ENCODE results near the gene TXLNA.
"Not testable (repeated sequence)": the region's sequence is repeated elsewhere in the genome, so short reads cannot be mapped to it uniquely, and the experiment has no call there.

TXLNA gene

DNA sequence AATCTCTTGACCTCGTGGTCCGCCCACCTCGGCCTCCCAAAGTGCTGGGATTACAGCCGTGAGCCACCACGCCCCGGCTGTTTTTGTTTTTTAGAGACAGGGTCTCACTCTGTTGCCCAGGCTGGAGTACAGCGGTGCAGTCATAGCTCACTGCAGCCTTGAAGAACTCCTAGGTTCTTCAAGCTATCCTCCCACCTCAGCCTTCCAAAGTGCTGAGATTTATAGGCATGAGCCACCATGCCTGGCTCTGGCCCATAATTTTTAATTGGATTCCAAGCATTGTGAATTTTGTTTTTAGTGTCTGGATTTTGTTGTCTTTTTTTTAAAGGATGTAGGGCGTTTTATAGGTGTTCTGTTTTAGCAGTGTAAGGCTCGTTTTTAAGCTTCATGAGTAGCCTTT is 28.6 kb upstream of the TXLNA start:
- 0 out of 2 replicates have a peak overlapping the region, but pooled peaks have one; percentile 22 for H3K27ac ChIP-seq
- ChIA-PET POLR2A (ENCODE audit: low non-redundant PET) (interaction anchor here (0.7 kb wide), 1 partner anchor 13 kb away, joined by 3 read pairs; no protein-coding TSS in a partner anchor), CTCF (no interaction called here)
- TF ChIP-seq CTCF (conservative IDR thresholded peaks at IDR 0.05; ENCODE audit: low read depth), result no peak
- DNase-seq (ENCODE audit: low spot score), result no peak

DNA sequence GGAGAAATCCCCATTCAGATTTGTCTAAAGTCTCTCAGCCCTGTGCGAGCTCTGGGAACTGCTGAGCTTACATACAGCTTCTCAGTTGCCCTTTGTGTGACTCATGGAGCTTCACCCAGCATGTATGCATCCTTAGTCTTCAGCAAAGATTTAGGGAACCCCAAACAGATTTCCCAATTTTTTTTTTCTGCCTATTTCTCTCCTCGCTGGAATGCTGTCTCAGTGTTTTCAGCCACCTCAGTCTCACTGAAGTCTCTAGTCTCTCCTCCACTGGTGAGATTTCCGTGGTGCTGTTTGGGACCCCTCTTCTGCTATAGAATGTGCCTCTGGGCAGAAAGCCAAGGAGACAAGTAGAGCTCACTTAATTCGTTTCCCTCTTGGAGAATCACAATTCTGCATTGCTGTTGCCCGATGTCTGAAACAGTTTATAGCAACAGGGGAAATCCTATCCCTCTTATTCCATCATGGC is 28.1 kb upstream of the TXLNA start:
- no peak for TF ChIP-seq CTCF (conservative IDR thresholded peaks at IDR 0.05; ENCODE audit: low read depth)
- H3K27ac ChIP-seq, result no peak overlapping the region
- CTCF ChIA-PET, result no interaction called here
- no peak for DNase-seq (ENCODE audit: low spot score)
- POLR2A ChIA-PET (ENCODE audit: low non-redundant PET), result interaction anchor here (0.7 kb wide), 1 partner anchor 12 kb away, joined by 3 read pairs; no protein-coding TSS in a partner anchor

- H3K27ac ChIP-seq, result no peak overlapping the region
- ChIA-PET CTCF (no interaction called here), POLR2A (ENCODE audit: low non-redundant PET) (no interaction called here)
- no peak for TF ChIP-seq CTCF (conservative IDR thresholded peaks at IDR 0.05; ENCODE audit: low read depth)
- no peak for DNase-seq (ENCODE audit: low spot score)
Measured at GRCh38 chr1:32159189-32159588, 20.3 kb upstream of the TXLNA start.

DNA sequence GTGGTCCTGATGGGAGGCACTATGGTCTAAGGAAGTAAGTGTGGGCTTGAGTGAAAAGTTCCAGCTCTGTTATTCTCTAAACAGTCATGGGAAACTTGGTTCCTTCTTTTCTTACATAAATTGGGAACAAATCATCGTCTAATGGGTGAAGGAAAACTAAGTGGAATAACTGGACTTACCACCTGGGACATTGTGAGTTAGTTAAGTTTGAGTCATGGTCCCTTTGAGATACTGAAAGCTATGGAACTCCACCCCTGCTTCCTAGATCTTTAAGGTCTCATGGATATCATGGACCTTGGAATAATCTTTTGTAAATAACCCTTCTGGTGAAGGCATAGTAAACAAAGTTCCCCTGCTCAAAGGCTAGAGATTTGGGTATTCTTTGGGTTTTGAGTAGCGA is 16.1 kb upstream of the TXLNA start:
- no peak for TF ChIP-seq CTCF (conservative IDR thresholded peaks at IDR 0.05; ENCODE audit: low read depth)
- ChIA-PET CTCF (interaction anchor here (0.5 to 0.6 kb wide), 3 partner anchors 9 to 770 kb away, joined by 4 read pairs; no protein-coding TSS in a partner anchor), POLR2A (ENCODE audit: low non-redundant PET) (interaction anchor here (0.5 kb wide), 1 partner anchor 12 kb away, joined by 3 read pairs; no protein-coding TSS in a partner anchor)
- H3K27ac ChIP-seq, result no peak overlapping the region
- DNase-seq (ENCODE audit: low spot score), result no peak

DNA sequence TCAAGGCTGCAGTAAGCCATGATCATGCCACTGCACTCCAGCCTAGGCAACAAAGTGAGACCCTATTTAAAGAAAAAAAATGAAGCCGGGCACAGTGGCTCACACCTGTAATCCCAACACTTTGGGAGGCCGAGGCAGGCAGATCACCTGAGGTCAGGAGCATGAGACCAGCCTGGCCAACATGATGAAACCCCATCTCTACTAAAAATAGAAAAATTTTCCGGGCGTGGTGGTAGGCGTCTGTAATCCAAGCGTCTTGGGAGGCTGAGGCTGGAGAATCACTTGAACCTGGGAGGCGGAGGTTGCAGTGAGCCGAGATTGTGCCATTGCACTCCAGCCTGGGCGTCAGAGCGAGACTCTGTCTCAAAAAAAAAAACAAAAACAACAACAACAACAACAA is 13.8 kb upstream of the TXLNA start:
- H3K27ac ChIP-seq; POLR2A ChIA-PET (ENCODE audit: low non-redundant PET); DNase-seq (ENCODE audit: low spot score): not testable (repeated sequence)
- CTCF ChIA-PET, result interaction anchor here (0.6 kb wide), 1 partner anchor 66 kb away, joined by 3 read pairs; no protein-coding TSS in a partner anchor

- TF ChIP-seq CTCF (conservative IDR thresholded peaks at IDR 0.05; ENCODE audit: low read depth), result no peak
- POLR2A ChIA-PET (ENCODE audit: low non-redundant PET), result no interaction called here
- CTCF ChIA-PET, result no interaction called here
- no peak for DNase-seq (ENCODE audit: low spot score)
- no peak overlapping the region for H3K27ac ChIP-seq
Measured at GRCh38 chr1:32170991-32171390, 8.5 kb upstream of the TXLNA start.

DNA sequence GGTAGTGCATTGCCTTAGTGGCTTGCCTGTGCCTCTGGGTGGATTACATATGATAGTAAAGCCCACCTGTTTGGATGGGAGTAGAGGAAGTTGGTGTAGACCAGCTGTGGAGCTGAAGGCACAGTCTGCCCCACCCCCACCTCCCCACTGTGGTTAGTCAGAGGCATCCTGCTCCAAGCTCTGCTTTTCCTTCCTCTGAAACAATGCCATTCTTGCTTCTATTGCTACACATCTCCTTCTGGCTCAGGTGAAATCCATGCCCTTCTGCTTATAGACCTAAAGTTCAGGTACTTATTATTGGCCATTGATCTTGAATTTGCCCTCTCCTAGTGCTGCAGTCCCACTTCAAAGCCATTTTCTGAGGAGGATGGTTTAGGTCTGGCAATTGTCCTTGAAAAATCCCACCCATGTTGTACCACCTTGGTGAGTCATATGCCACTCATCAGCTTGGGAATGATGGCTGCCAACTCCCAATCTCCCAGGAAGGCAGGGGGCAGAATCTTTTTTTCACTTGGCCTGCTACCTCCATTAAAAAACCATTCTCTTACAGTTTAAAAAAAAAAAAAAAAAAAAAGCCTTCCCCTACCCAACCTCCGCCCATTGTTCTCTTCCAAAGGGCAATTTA is 6.7 kb upstream of the TXLNA start:
- no peak for TF ChIP-seq CTCF (conservative IDR thresholded peaks at IDR 0.05; ENCODE audit: low read depth)
- peak; percentile 44 for DNase-seq (ENCODE audit: low spot score)
- peak overlapping the region; percentile 29; the same call in 1 of the 2 replicates for H3K27ac ChIP-seq
- POLR2A ChIA-PET (ENCODE audit: low non-redundant PET), result no interaction called here
- CTCF ChIA-PET, result interaction anchor here (0.6 to 0.8 kb wide), 2 partner anchors 9 to 72 kb away, joined by 3 to 4 read pairs; no protein-coding TSS in a partner anchor

Measured in RWPE1 (cell line).